ENCODE results near the gene LDAH.

Gene LDAH

DNA sequence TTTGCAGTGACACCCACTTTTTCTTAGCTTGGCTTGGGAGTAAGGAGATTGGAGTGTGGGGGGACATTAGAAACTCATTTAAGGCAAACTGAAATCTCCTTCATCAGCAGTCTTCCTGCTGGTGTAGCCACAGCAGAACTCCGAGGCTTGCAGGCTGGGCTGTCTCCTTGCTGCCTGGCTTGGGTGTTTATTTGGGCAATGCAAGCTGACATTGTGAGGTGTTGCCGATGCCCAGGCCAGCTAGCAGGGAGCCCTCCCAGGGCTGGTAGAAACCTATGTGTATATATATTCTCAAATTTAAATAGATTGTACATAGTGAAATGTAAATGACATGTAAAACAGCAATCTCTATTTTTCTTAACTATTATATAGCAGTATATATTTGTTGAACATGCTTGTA, 144.1 kb downstream of the LDAH start:
- DNase-seq = no peak

DNA sequence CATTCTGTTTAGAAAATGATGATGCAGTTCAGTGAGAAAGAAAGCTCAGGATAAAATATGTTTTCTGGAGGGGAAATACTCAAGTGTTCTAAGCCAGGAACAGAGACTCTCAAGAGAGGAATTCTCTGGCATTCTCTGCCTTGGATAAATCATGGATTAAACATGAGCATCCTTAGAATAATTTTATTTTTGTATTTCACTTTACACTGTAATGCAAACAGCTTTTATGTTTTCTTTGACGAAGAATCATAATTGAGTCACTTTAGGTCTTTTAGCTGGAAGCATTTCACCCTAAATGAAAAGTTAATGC, 144.9 kb downstream of the LDAH start:
- no peak for DNase-seq

DNA sequence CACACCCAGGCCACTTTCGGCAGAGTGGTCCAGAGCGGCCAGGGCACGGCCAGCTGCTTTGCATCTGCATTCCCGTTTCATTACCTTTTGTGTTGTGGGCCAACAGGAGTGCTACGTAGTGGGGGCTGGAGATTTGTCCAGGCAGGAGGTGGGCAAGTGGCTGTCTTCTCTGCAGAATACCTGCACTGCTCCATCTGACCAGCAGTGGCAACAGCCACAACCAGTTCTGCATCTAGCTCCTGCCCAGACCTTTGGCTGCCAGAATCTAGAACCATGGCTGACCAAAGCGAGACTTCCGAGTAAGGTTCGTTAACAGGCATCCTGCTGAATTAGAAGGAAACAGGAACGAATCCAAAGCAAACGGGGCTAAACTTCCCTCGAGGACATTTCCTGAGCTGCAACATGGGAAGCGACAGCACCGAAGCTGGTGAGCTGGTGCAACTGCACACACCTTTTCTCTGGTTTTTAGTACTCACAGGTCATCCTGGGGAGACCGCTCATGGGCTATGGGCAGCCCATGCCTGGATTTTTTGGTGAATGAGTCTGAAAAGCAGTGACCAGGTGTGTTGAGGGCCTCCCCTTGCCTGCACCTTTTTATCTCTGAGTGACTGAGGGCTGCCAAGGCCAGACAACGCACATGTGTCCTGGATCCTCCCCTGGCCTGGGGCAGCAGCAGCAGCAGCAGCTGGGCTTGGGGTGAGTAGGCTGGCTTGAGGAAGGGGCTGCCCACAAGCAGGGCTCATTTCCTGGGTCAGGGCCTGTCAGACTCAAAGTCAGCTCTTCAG, 145.4 kb downstream of the LDAH start:
- no peak for DNase-seq

DNA sequence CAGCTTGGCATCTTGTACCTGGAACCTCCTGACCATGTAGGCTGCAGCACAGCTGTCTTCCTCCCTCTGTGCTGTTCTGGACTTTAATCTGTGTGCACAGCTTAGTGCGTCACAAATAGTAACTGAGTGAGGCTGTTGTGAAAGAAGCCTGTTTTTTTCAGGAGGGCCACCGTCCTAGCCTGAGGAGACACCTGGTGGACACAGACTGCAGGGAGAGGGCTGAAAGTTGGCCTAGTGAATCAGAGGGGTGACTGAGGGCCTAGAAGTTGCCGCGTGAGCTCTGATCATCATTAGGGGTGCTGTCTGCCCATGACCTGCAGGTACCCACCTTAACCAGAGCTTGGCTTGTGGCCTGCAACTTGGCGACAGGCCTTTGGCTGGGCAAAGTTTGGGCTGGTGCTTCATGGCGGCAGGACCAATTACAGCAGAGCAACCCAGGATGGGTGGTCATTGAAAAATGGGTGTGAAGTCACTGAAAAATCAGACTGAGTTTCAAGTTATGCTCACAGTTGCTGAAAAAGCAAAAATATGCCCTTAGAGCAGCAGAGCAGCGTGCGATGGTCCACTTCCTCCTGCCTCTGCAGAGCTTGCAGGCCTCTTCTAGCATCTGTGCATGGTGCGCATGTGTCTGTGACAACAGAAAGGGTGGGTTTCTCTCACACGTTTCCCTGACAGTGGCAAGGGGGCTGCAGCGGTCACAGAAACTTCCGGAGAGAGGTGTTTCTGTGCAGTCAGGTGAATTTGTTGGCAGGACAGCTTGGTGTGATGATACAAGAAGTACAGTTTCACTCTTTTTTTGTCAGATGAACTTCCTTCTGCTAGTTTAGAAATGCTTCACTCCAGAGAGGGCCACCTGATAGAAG, 146.3 kb downstream of the LDAH start:
- no peak for DNase-seq

DNA sequence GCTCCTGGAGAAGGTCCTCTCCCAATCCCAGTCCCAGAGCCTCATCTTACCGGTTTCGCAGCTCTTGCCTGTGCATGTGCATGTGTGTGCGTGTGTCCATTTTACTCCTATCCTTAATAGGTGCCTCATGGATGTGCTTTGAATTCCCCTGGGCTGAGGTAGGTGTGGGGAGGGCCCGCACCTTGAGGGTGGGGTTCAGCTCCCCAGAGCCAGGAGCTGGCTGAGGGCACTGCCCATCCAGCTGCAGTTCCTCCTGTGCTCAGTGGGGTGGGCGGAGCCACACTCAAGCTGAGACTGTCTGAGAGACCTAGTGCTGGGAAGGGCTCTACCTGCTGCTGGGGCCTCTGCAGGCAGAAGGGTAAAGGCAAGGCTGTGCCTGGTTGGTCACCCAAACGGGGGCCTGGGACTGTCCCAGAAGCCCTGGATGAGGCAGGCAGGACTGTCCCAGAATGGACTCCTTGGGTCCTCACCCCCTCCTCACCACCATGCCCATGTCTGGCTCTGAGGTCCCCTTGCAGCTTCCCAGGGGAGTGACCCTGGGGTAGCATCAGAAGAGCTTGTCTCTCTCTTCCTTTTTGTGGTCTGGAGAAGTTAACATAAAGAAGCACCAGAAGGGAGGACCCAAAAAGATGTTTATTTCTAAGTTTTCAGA, 147.1 kb downstream of the LDAH start:
- no peak for DNase-seq

DNA sequence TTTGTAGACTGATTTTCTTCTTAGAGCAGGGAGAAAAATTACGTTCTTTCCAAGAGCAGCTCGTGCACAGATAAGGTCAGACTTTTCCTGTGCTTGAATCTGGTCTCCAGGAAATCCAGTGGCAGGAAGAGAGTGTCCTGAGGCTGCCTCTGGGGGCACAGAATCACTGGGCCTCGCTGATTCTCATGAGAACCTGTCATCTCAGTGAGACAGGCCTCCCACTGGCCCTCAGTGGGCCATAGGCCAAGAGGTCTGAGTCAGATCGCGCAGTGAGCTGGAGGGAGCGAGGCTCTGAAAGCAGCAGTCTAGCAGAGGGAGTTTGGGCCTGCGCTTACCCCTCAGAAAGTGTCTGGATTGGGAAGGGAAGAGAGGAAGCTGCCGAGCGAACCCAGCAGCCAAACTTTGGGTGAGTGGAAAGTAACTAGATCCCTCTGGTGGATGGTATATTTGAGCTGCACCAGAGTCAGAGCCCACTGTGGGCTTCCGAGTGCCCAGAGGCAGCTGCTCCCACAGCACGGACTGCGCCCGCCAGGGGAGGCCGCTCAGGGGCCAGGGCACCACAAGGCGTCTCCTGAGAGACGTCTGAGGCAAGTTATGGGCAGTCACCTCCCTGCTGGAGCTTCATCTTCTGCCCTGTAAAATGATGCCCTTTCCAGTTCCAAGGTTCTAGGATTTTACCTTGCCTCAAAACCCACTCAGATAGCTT, 147.8 kb downstream of the LDAH start:
- DNase-seq = no peak

DNA sequence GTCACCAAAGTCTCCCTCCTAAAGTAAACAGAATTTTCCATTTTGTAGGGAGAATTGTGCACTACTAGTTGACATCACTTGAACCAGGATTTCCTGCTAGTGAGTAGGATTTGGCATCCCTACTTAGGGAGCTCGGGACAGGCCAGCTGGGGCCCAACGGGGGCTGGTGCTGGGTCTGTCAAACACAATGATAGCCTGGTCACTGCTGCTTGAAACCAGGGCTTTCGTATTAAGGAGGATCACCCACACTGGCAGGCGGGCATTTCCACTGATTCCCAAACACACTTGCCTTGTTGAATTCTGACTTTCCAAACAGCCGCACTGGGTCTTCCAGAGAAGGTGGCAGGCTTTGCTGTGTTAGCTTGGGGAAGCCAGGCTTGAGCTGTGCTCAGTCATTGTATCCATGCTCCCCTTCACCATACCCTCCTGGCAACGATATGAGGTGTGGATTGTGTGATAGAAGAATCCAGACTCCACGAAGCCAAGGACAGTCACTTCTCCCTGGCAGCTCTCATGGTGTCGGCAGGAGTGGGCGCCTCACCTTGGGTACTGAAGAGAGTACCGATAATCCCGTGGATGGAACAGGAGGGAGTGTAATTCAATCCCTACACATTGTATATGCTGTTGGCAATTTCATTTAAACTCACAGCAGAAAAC, 148.5 kb downstream of the LDAH start:
- DNase-seq = no peak

DNA sequence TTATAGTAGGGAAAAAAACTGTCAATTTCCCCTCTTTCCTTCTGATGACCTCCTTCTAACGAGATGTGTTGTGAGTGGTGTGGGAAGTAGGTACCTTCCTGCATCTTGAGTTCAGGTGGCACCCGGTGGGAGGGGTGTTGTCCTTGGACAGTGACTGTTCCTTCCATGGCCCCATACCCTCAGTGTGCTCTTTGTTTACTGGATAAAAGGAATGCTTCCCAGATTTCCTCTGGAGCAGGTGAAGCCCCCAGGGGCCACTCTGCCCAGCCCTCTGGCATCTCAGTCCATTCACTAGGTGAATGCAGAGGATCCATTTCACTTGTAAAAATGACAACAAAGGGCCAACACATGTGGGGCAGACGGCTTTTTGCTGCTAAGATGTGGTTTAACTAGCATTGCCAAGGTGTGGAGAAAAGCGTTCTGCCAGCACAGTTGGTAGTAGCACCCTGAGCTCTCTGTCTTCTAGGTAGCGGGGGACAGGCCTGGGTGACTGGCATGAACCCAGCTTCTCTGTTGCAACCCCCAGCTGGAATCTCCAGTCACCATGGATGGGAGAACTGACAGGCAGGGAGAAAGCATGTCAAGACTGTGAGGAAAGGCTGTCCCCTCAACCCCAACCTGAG, 149.1 kb downstream of the LDAH start:
- DNase-seq = no peak

DNA sequence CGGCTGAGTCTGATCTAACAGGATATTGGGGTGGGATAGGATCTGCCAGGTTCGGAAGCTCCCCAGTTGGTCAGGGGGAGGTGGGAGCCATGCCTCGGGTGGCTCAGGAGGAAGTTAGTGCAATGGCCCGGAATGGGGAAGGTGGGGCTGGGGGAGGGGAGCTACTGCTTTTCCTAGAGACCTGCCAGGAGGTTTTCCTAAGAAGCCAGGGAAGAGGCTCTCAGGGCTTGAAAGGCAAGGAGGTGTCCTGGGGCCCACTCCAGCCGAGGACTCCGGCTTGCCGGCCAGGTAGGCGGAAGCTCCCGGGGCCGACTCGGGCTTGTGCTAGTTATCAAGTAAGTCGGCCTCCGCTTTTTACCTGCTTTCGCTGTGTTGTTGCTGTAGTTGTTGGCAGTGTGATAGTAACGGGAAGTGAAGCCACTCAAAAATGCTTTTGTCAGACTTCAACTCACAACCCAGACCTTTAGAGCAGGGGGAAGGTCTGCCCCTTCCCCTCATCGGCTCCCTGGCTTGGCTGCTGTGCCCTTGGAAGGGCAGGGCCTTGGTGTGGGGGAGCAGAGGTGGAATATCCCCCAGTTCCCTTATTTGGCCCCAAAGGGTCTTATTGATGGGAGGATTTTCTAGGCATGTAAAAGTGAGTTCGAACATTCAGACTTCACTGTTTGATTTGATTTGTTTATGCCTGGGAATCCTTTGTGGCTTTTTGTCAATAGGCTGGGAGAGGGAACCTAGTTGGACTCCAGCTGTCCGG, 150.5 kb downstream of the LDAH start:
- no peak for DNase-seq

DNA sequence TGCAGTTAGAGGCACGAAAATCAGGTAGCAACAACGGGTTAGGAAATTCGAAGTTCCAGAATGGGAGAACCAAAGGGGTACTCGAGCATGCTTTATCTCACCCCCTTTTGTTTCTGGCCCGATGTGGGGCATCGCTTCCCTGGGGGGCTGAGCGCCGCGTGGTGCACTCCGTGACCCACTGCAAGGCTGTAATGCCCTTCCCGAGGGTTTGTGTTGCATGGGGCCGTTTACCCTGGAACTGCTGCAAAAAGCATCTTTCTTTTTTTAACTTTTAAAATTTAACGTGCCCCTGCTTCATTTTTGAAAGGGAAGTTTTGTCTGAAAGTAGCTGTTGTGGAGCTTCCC, 151.2 kb downstream of the LDAH start:
- no peak for DNase-seq

GRCh38 chr2:20671036-20671735, 151.7 kb downstream of the LDAH start:
- DNase-seq = no peak

- DNase-seq = no peak
Measured at GRCh38 chr2:20670315-20671035, 152.4 kb downstream of the LDAH start.

GRCh38 chr2:20669562-20670314, 153.2 kb downstream of the LDAH start:
- no peak for DNase-seq

DNA sequence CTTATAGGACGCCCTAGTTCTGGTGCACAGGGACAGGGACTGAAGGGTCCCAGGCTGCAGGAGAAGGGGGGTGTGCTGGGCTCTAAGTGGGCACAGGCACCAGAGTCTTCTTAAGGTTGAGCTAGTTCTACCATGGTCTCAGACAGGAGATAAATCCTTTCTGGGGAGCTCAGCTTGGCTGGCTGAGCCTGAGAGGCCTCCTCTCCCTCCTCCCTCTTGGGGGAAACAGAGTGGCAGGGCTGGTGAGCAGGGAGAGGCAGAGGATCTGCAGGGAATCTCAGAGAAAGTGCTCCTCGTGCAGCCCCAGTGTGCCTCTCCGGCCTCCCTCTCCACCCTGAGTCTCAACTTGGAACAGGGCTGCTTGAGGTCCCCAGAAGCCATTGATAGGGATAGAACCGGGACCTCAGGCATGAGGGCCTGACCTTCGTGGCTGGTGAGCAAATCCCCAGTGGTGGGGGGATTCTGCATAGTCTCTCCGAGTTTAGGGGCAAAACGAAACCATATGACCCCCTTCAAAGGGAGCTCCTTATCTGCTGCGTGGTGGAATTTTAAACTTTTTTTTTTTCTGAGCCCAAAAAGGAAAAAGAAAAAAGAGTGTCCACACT, 153.9 kb downstream of the LDAH start:
- no peak for DNase-seq

DNA sequence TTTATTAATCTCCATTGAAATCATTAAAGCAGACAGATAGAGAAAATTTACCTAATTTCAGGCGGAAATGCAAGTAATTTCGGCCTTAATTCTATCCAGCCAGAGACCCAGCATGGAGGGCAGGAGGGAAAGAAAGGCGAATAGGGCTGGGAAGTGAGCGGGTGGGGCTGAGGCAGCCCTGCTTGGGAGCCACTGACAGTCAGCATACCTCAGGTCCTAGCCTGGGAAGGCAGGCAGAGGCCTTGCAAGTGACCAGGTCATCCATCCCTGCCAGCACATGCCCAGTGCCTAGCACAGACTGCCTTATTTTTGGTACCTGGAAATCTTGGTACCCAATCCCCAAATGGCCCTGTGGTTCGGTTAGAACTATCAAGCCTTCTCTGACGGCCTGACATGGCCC, 154.4 kb downstream of the LDAH start:
- DNase-seq = no peak

DNA sequence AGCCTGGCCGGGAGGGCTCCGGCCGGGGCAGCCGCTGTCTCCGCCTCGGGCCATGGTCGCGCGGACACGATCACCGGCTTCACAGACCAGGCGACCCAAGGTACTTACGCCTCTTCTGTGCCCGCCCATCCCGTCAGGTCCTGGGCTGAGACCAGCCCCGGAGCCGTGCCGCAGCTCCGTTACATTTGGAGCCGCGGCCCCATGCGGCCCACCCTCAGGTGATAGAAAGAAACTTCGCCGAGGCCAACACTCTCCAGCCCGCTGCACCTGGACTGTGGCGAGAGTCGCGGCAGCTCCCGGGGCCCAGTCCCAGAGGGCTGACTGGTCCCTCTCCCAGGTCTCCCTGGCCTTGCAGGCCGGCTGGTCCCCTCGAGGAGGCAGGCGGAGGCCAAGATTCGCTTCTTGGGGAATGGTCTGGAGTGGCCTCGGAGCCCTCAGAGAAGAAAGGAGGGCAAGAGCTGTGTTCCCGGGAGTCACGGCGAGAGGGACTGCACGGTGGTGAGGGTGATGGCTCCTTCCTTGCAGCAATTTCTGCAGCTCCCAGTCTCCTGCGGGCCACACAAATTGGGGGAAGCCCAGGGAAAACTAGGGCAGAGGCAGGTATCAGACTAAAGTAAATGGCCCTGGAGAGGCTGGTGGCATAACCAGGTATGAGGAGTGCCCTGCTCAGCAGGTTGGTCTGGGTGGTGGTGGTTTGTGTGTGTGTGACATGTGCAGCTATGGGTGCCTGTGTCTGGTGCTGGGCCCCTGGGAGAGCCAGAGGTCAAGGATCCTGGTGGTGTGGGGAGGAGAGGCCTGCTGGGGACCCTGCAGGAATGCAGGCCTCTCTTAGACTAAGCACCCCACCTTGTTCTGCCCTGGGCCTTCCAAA, 155.1 kb downstream of the LDAH start:
- no peak for DNase-seq

DNA sequence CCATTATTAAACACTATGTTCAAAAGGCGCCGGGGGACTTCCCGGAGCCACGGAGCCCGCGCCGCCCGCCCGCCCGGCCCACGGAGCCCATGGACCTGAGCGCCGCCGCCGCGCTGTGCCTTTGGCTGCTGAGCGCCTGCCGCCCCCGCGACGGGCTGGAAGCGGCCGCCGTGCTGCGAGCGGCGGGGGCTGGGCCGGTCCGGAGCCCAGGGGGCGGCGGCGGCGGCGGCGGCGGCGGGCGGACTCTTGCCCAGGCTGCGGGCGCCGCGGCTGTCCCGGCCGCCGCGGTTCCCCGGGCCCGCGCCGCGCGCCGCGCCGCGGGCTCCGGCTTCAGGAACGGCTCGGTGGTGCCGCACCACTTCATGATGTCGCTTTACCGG, 155.8 kb downstream of the LDAH start:
- no peak for DNase-seq
